ENCODE data around the gene OR5J2.
"Not testable (repeated sequence)": the region's sequence is repeated elsewhere in the genome, so short reads cannot be mapped to it uniquely, and the experiment has no call there.

Gene OR5J2

DNA sequence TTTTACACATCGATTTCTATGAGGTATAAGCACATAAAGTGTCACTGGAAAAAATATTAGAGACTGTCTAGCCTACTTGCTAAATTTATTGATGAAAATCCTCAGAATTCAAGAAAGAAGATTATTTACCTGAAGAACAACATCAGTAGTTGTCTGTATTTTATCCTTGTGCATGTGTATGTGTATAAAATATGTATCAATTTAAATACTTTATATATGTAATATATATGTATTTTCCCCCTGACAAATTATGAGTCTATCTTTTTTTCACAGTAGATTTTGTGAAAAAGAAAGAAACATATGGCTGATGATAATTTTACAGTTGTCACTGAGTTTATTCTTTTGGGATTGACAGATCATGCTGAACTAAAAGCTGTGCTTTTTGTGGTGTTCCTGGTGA, at the start of gene OR5J2:
Gene OR5J2, plus strand, starts transcription at position 301 of the 400 bp plus-strand sequence. Its CDS starts 0 bp downstream, at position 301.
- no peak for DNase-seq

DNA sequence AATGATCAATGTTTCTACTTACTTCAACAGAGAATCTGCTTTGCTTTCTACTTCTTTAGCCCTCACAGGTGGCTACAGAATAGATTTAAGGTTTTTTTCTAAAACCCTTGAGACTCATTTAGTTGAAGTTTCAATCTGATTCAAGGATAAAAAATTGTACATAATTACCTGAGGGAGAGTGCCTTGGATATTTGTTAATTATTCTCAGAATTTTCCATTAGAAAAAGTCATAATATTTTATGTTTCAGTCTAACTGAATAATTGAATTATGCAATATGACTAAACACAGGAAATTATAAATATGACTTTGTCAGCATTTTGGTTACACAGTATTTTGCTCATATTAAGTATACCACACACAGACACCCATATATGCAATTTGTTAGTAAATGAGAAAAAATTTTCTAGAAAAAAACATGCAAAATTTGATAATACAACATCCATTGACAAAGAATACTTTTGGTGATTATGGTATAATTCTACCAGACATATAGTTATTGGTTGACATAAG, 36.2 kb upstream of the OR5J2 start, which contains the start of gene OR8J3:
Gene OR8J3, minus strand, starts transcription at position 51 of the 511 bp plus-strand sequence. CDS start 2,483 bp downstream, outside the sequence.
- no peak for DNase-seq

DNA sequence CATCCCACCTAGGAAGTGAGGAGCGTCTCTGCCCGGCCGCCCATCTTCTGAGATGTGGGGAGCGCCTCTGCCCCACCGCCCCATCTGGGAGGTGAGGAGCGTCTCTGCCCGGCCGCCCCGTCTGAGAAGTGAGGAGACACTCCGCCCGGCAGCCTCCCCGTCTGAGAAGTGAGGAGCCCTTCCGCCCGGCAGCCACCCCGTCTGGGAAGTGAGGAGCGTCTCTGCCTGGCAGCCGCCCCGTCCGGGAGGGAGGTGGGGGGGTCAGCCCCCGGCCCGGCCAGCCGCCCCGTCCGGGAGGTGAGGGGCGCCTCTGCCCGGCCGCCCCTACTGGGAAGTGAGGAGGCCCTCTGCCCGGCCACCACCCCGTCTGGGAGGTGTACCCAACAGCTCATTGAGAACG, 32.7 kb upstream of the OR5J2 start:
- not testable (repeated sequence) for DNase-seq

DNA sequence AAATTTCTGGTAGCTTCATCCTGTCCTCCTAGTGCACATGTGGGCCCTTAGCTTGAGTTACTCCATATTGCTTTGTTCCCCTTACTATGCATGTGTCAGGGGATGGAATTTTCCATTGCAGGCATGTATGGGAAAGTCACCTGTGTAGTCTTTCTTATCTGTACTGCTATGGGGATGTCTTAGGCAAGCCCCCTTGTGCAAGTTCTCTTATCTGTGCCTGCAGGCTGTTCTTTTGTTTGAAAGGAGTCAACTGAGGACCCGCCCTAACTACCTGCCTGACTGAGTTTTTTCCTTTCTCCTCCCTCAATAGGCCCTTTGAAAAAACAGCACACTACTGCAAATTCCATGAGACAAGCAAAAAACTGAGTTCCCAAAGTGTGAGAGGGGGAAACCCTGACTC, 25.0 kb upstream of the OR5J2 start:
- DNase-seq: no peak

DNA sequence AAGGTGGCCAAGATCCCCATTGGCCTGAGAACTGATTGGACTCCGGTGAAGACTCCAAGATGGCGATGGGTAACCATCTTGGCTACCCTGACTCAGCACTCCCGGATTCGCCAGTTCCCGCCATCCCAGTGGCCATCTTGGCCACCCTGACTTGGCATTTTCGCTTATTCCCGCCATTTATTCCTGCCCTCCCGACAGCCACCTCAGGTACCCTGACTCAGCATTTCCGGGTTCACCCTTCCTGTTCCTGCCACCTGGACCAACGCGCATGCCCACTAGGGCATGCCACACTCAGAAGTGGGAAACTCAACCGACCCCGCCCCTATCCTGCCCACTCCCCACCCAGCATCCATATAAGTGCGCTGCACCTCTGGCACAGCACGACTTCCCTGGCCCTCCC, 24.1 kb upstream of the OR5J2 start:
- DNase-seq: no peak

DNA sequence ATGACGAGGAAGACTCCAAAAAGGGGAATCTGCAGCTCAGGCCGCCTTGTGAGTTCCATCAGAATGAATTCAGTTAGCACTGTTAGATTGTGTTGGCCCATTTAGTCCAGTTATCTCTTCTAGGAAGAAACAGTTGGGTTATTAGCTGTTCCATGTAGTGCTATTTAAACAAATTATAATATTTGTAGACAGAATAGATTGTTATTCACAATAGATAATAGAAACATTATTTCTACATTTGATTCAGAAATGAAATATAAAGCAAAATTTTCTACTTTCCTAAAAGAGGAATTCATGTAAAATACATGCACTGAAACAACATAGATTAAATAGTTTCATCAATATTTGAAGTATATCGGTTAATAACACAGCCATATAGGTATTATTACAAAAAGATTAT, 16.2 kb upstream of the OR5J2 start, which contains the start of gene OR8K5:
Gene OR8K5, minus strand, starts transcription at position 101 of the 400 bp plus-strand sequence. Its CDS starts 0 bp downstream, at position 101.
- DNase-seq: no peak

DNA sequence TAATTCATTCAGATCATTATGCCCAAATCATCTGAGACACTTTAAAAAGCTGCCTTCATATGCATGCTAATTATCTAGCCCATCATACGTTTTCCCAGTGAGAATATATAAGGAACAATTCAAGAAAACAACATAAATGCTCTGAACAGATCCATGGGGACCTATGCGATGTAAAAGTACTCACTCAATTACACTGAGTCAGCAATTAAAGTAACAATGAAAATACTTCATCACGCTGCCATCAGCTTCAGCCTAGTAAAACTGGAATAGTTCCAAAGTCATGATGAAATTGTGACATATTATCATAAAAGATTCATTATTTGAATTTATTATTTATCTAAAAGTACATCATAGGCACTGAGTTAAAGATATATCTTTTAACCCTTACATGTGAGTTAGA, 12.6 kb upstream of the OR5J2 start:
- DNase-seq: no peak

DNA sequence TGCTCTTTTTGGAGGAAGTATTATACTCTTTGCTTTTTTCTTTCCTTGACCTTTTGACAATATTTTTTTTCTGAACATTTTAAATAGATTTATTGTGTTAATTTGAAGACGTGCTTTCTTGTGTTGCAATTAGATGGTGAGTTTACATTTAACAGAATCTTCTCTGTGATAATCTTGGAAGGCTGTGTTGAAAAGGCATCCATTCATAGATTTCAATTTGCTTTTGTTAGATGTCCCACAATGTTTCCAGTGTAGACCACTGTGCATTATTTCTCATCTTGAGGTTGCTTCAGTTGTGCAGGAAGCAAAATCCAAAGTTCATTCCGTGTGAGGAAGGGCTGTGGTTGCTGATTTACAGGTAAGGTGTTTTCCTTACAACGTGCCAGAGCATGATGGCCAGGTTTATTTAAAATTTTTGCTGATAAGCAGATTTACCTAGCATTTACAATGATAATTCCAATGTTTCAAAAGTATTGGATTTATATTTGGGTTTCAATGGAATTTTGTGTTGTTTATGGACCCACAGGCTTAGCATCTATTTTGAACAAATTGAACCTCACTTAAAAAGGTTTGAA, 4.1 kb upstream of the OR5J2 start:
- DNase-seq: no peak

DNA sequence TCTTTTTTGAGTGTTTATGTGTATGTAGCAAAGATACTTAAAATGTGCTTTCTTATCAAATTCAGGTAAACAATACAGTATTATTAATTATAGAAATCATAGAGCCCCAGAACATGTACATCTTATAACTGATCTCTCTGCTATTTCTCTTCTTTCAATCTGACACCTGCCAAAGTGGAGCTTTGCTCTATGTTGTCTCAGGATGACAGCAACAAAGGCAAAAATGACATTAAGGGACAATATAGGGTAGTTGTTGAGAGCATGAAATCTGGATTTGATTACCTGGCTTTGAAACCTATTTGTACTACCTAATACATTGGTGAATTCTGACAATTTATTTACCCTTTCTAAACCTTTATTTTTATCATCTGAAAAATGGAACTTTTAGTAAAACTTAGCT, 7.0 kb downstream of the OR5J2 start:
- no peak for DNase-seq

DNA sequence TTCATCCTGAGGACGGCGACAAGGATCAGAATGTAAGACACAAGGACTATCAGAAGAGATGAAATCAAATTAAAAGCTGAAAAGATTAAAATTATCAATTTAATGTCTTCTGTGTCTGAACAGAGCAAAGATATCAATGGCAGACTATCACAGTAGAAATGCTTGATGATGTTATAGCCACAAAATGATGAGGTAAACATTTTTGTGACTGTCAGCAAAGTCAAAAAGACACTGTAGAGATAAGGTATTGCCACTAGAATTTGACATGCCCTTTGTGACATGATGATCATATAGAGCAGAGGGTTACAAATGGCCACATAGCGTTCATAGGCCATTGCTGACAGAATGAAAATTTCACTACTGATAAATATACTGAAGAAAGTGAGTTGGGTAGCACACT, 12.2 kb downstream of the OR5J2 start:
- DNase-seq: no peak

DNA sequence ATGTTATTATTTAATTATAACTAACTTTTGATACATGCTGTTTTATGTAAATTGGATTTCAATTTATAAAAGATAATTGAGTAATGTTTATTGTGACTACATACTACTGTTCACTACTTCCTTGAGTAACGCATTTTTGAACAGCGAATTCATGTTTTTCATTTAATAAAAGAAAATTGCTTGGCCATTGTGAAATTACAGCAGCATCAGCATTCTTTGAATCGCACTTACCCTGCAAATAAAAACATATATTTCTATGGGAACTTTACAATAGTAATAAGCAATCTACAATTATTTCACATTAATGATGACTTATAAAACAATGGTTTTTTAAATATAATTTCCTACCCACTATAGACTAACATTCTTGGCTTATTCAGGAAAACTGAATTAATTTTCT, 20.3 kb downstream of the OR5J2 start:
- DNase-seq: no peak

DNA sequence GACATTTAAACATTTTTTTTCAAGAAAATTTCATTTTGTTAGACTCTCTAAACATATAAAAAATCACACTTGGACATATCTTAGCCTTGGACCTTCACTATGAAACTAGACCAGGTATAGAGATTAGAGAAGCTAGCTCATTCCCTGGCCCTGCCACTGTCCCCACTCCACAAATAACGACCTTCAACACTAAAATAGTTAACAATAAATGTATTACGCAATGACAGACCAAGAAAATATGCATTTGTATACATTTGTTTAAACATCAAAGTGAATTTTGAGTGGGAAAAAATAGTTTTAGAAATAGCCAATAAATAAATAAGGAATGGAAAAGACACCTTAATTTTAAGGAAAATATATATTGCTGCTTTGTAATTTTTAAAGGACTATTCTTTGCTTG, 20.9 kb downstream of the OR5J2 start:
- no peak for DNase-seq

DNA sequence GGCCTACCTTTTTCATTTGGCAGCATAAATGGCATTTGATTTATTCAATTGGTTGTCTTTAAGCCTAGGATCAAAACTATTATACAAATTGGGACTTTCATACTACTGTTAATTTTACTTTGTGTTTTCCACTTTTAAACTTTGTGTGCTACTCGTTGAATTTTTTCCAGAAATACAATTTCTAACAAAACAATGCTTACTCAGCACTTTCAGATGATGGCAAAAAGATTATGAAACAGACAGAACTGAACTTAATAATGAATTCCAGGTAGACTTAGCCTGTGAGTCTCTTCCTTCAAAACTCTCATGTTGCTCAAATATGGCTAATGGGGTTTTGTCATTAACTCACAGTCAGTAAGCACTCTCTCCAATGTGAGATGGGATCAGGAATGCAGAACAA, 31.4 kb downstream of the OR5J2 start:
- no peak for DNase-seq

DNA sequence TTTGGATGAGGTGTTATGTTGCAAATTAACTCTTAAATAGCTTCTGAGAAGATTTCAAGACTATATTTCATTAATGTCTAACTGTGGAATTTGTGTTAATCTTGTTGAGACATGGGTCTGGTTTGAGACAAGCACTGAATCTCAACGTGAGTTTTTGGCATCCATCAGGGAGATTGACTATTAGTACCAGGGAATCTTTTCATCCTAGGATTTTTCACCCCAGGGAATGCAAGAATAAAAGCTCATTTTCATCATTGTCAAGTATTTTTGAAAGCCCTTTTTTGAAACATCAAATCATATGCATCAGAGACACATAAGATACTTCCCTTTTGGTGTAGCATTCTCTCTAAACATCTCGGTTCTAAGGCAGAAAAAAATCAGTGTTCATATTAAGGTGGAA, 38.1 kb downstream of the OR5J2 start:
- no peak for DNase-seq

DNA sequence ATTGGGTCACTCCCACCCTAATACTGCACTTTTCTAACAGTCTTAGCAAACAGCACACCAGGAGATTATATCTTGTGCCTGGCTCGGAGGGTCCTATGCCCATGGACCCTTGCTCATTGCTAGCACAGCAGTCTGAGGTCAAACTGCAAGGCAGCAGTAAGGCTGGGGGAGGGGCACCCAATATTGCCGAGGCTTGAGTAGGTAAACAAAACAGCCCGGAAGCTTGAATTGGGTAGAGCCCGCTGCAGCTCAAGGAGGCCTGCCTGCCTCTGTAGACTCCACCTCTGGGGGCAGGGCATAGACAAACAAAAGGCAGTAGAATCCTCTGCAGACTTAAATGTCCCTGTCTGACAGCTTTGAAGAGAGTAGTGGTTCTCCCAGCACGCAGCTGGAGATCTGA, 43.3 kb downstream of the OR5J2 start:
- DNase-seq: not testable (repeated sequence)
